HepG2 (cell line): Measurements from ENCODE around the gene C20orf96. TPM values are rescaled to one million over a fixed set of nuclear protein-coding genes. Genes with fewer than 3 reads are reported as not detected.

Experiments used
- EHMT2 ChIP-seq: fragments of 200-600 bp; sonication (generic); IDR thresholded peaks from 2 replicates; pipeline ENCODE4 v1.7.0; 2017; ENCODE audit warnings: antibody characterized with exemption, low read depth, low read length, borderline replicate concordance
- GZF1 ChIP-seq: sonication (generic); formaldehyde crosslinking; IDR thresholded peaks from 2 replicates; pipeline ENCODE4 v1.5.1; 2020; ENCODE audit warnings: mild to moderate bottlenecking, missing genetic modification reagents
- HES4 ChIP-seq: sonication (generic); formaldehyde crosslinking; IDR thresholded peaks from 2 replicates; pipeline ENCODE4 v1.9.0; 2021; ENCODE audit warnings: mild to moderate bottlenecking, missing genetic modification reagents, borderline replicate concordance
- PAWR ChIP-seq: sonication (generic); formaldehyde crosslinking; IDR thresholded peaks from 2 replicates; pipeline ENCODE4 v1.4.0; 2020; ENCODE audit warnings: missing genetic modification reagents, mild to moderate bottlenecking, borderline replicate concordance
- RELA ChIP-seq: sonication (generic); formaldehyde crosslinking; IDR thresholded peaks from 2 replicates; pipeline ENCODE4 v1.4.0; 2020; ENCODE audit warnings: missing genetic modification reagents
- TARDBP ChIP-seq: sonication (generic); formaldehyde crosslinking; IDR thresholded peaks from 2 replicates; pipeline ENCODE4 v1.8.0; 2022; ENCODE audit warnings: mild to moderate bottlenecking, missing genetic modification reagents
- XBP1 ChIP-seq: sonication (generic); formaldehyde crosslinking; IDR thresholded peaks from 2 replicates; pipeline ENCODE4 v1.5.0; 2020; ENCODE audit warnings: missing genetic modification reagents
- ZMYM3 ChIP-seq: sonication (generic); formaldehyde crosslinking; IDR thresholded peaks from 2 replicates; pipeline ENCODE4 v1.5.1; 2020; ENCODE audit warnings: mild to moderate bottlenecking, missing genetic modification reagents
- ZNF143 ChIP-seq: sonication (generic); formaldehyde crosslinking; IDR thresholded peaks from 2 replicates; pipeline ENCODE4 v1.4.0; 2020; ENCODE audit warnings: missing genetic modification reagents
- ZNF333 ChIP-seq: sonication (generic); formaldehyde crosslinking; IDR thresholded peaks from 2 replicates; pipeline ENCODE4 v1.4.0; 2020; ENCODE audit warnings: mild to moderate bottlenecking, missing genetic modification reagents, borderline replicate concordance
- ZNF354B ChIP-seq: sonication (generic); formaldehyde crosslinking; IDR thresholded peaks from 2 replicates; pipeline ENCODE4 v1.8.0; 2022; ENCODE audit warnings: mild to moderate bottlenecking, missing genetic modification reagents
- ZNF7 ChIP-seq: IDR thresholded peaks from 2 replicates; pipeline ENCODE4 v1.6.1; 2016; ENCODE audit warnings: missing biosample characterization, missing genetic modification reagents
- ZNF710 ChIP-seq: sonication (generic); formaldehyde crosslinking; IDR thresholded peaks from 2 replicates; pipeline ENCODE4 v1.5.0; 2020; ENCODE audit warnings: mild to moderate bottlenecking, missing genetic modification reagents, borderline replicate concordance
- ZNF737 ChIP-seq: sonication (generic); formaldehyde crosslinking; IDR thresholded peaks from 2 replicates; pipeline ENCODE4 v1.5.0; 2020; ENCODE audit warnings: missing genetic modification reagents, mild to moderate bottlenecking, borderline replicate concordance
- ZNF772 ChIP-seq: sonication (generic); formaldehyde crosslinking; IDR thresholded peaks from 2 replicates; pipeline ENCODE4 v1.5.0; 2020; ENCODE audit warnings: mild to moderate bottlenecking, missing genetic modification reagents
- ZSCAN25 ChIP-seq: sonication (generic); formaldehyde crosslinking; IDR thresholded peaks from 2 replicates; pipeline ENCODE4 v1.8.0; 2022; ENCODE audit warnings: mild to moderate bottlenecking, missing genetic modification reagents
- ZXDC ChIP-seq: sonication (generic); formaldehyde crosslinking; IDR thresholded peaks from 2 replicates; pipeline ENCODE4 v1.5.0; 2020; ENCODE audit warnings: mild to moderate bottlenecking, missing genetic modification reagents
- polyA plus RNA-seq, 8 experiments: library from polyadenylated mRNA; depleted of rRNA in 3 of 8; stranded (reverse) in 7 of 8; unstranded in 1 of 8; fragments of >200 nt; fragmentation: Illumina TruSeq in 4 of 8; extraction: Trizol in 4 of 8; gene quantifications; 2 replicates each; pipeline versions ENCODE4 v1.2.1 to v1.2.3, GENCODE V29; 2011 to 2016; ENCODE audit warnings: low read depth in 4 of 8, missing spikeins in 1 of 8, mixed read lengths in 1 of 8; ENCODE audit not compliant: insufficient read depth in 1 of 8
- total RNA-seq, 5 experiments: library from RNA; depleted of rRNA; stranded (reverse); fragments of >200 nt; fragmentation: Illumina TruSeq; extraction: Trizol; gene quantifications; 2 replicates each; pipeline ENCODE4 v1.2.3, GENCODE V29; 2016; ENCODE audit warnings: low read depth in 1 of 5

The C20orf96 gene
- total and polyA plus RNA-seq, 2 of the 13 experiments (the other 11 are each of a cell fraction or from before 2014, with no cell fraction given) = 3.8 to 20.6 TPM

GRCh38 chr20:288956-289692, 1.4 kb downstream of the C20orf96 start (continued):
- TF ChIP-seq ZNF737 (CRISPR knock-in tag) (no peak), GZF1 (CRISPR knock-in tag) (no peak), ZNF143 (CRISPR knock-in tag) (peak; percentile 82), TARDBP (no peak), ZMYM3 (CRISPR knock-in tag) (0 out of 2 replicates have a peak, but pooled peaks have one; percentile 1), ZNF7 (CRISPR knock-in tag) (peak; percentile 74), PAWR (no peak), ZNF710 (CRISPR knock-in tag) (no peak), ZXDC (CRISPR knock-in tag) (no peak), EHMT2 (0 out of 2 replicates have a peak, but pooled peaks have one; percentile 52), ZNF772 (CRISPR knock-in tag) (0 out of 2 replicates have a peak, but pooled peaks have one; percentile 16), ZSCAN25 (CRISPR knock-in tag) (no peak), XBP1 (CRISPR knock-in tag) (no peak), ZNF354B (CRISPR knock-in tag) (peak; percentile 78; the same call in 1 of the 2 replicates), ZNF333 (CRISPR knock-in tag) (peak; percentile 97; the same call in 1 of the 2 replicates), RELA (CRISPR knock-in tag) (no peak), HES4 (no peak)
